ENCODE results near the gene RBM10.

- TF ChIP-seq CTCF (IDR thresholded peaks at IDR 0.05): no peak
- TF ChIP-seq POLR2A (IDR thresholded peaks at IDR 0.05): peak; percentile 21 to 90
Observed at GRCh38 chrX:47218280-47218919, 73.4 kb downstream of the RBM10 start, which contains the start of gene CDK16.
